SU-DHL-6 (cell line): Measurements from ENCODE around the gene CYP3A7.
"Not testable (repeated sequence)": the region's sequence is repeated elsewhere in the genome, so short reads cannot be mapped to it uniquely, and the experiment has no call there.

Experiments used
- H2AFZ ChIP-seq: fragments of 200-600 bp; sonication (generic); 2 replicates; pipeline ENCODE4 v1.6.1; 2014; ENCODE audit warnings: low read depth, mild to moderate bottlenecking, moderate library complexity, mixed read lengths, antibody characterized with exemption, low read length; ENCODE audit not compliant: severe bottlenecking
- H3F3A ChIP-seq: fragments of 200-600 bp; shearing (Covaris generic); 2 replicates; pipeline ENCODE4 v1.6.0; 2016; ENCODE audit warnings: antibody characterized with exemption, mild to moderate bottlenecking; ENCODE audit not compliant: insufficient read depth
- H3K27ac ChIP-seq: fragments of 200-600 bp; sonication (generic); 2 replicates; pipeline ENCODE4 v1.5.1; 2016; ENCODE audit warnings: low read depth, mild to moderate bottlenecking, low read length, moderate library complexity, mixed read lengths
- H3K27me3 ChIP-seq: fragments of 200-600 bp; sonication (generic), shearing (Covaris generic); 2 replicates; pipeline ENCODE4 v1.6.0; 2014; ENCODE audit warnings: mild to moderate bottlenecking, low read length
- H3K36me3 ChIP-seq: fragments of 200-600 bp; sonication (generic); 2 replicates; pipeline ENCODE4 v1.6.1; 2014; ENCODE audit warnings: mild to moderate bottlenecking, low read length, mixed read lengths
- H3K4me2 ChIP-seq: fragments of 300-600, 200-600 bp; shearing (Covaris generic), sonication (generic); 2 replicates; pipeline ENCODE4 v1.6.0; 2014; ENCODE audit warnings: low read length, low read depth, mild to moderate bottlenecking; ENCODE audit not compliant: poor library complexity, severe bottlenecking
- H3K4me3 ChIP-seq: fragments of 200-600 bp; sonication (generic); 2 replicates; pipeline ENCODE4 v1.5.1; 2014; ENCODE audit warnings: antibody characterized with exemption, low read length, mild to moderate bottlenecking, mixed read lengths; ENCODE audit not compliant: insufficient read depth, poor library complexity, severe bottlenecking
- H3K79me2 ChIP-seq: fragments of 200-600 bp; sonication (generic); 2 replicates; pipeline ENCODE4 v1.6.1; 2014; ENCODE audit warnings: mild to moderate bottlenecking, low read length, moderate library complexity; ENCODE audit not compliant: insufficient read depth
- H3K9ac ChIP-seq: fragments of 200-600 bp; sonication (generic); 2 replicates; pipeline ENCODE4 v1.7.0; 2014; ENCODE audit warnings: mild to moderate bottlenecking, low read length
- H3K9me2 ChIP-seq: fragments of 200-600 bp; sonication (generic); replicated peaks from 2 replicates; pipeline ENCODE4 v1.6.1; 2014; ENCODE audit warnings: low read length; ENCODE audit not compliant: insufficient read depth
- H3K9me3 ChIP-seq: fragments of 200-600 bp; sonication (generic); 2 replicates; pipeline ENCODE4 v1.6.1; 2014; ENCODE audit warnings: low read length, mixed read lengths; ENCODE audit not compliant: insufficient read depth
- H4K20me1 ChIP-seq: fragments of 200-600 bp; sonication (generic); 2 replicates; pipeline ENCODE4 v1.6.1; 2014; ENCODE audit warnings: low read depth, mild to moderate bottlenecking, antibody characterized with exemption, low read length, moderate library complexity, mixed read lengths
- CTCF ChIP-seq: fragments of 200-600 bp; sonication (generic); IDR thresholded peaks from one replicate; pipeline ENCODE4 v1.5.1; 2017; ENCODE audit warnings: antibody characterized with exemption, mild to moderate bottlenecking, low read length, moderate library complexity; ENCODE audit not compliant: insufficient read depth, poor library complexity, severe bottlenecking
- EZH2phosphoT487 ChIP-seq: fragments of 200-600 bp; sonication (generic), shearing (Covaris generic); conservative IDR thresholded peaks from 2 replicates; pipeline ENCODE4 v1.6.1; 2018; ENCODE audit warnings: mild to moderate bottlenecking, antibody characterized with exemption, low read length, moderate library complexity, mixed read lengths

Gene CYP3A7

GRCh38 chr7:99666013-99666395, 69.0 kb downstream of the CYP3A7 start:
- no peaks in the 10 kb centered on the region for H4K20me1 ChIP-seq
- H3K4me3 ChIP-seq = no peak overlapping the region
- no peaks in the 10 kb centered on the region for H3K27me3 ChIP-seq
- no peaks in the 10 kb centered on the region for H3F3A ChIP-seq
- H3K9me3 ChIP-seq = no peaks in the 10 kb centered on the region
- TF ChIP-seq CTCF (no peak), EZH2phosphoT487 (no peak)
- H2AFZ ChIP-seq = no peak overlapping the region
- no peak overlapping the region for H3K27ac ChIP-seq
- H3K9me2 ChIP-seq = no peaks in the 10 kb centered on the region
- H3K36me3 ChIP-seq = no peaks in the 10 kb centered on the region
- no peak overlapping the region for H3K4me2 ChIP-seq
- no peak overlapping the region for H3K9ac ChIP-seq
- H3K79me2 ChIP-seq = no peaks in the 10 kb centered on the region

- Histone ChIP-seq H3K4me2 (no peak overlapping the region), H3K27me3 (no peaks in the 10 kb centered on the region), H3K9me2 (no peaks in the 10 kb centered on the region), H2AFZ (no peak overlapping the region), H3K27ac (no peak overlapping the region), H4K20me1 (no peaks in the 10 kb centered on the region), H3K9me3 (no peaks in the 10 kb centered on the region), H3F3A (no peaks in the 10 kb centered on the region), H3K9ac (no peak overlapping the region), H3K79me2 (no peaks in the 10 kb centered on the region), H3K36me3 (no peaks in the 10 kb centered on the region), H3K4me3 (no peak overlapping the region)
- TF ChIP-seq CTCF (no peak), EZH2phosphoT487 (no peak)
These were observed 69.5 kb downstream of the CYP3A7 start for GRCh38 chr7:99665312-99666012.

DNA sequence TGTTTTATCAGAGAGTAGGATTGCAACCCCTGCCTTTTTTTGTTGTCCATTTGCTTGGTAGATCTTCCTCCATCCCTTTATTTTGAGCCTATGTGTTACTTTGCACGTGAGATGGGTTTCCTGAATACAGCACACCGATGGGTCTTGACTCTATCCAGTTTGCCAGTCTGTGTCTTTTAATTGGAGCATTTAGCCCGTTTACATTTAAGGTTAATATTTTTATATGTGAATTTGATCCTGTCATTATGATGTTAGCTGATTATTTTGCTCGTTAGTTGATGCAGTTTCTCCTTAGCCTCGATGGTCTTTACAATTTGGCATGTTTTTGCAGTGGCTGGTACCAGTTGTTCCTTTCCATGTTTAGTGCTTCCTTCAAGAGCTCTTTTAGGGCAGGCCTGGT, 77.1 kb downstream of the CYP3A7 start:
- H3F3A ChIP-seq, H4K20me1 ChIP-seq, H3K79me2 ChIP-seq, H3K27me3 ChIP-seq, H3K36me3 ChIP-seq, H3K9ac ChIP-seq, H3K4me2 ChIP-seq, H3K9me3 ChIP-seq, H2AFZ ChIP-seq, H3K4me3 ChIP-seq, H3K9me2 ChIP-seq, H3K27ac ChIP-seq: not testable (repeated sequence)
